OCI-LY7 (cell line): ENCODE results near the gene MBD1. TPM values are rescaled to one million over a fixed set of nuclear protein-coding genes. Genes with fewer than 3 reads are reported as not detected.

Experiments
- BruUV-seq: library from RNA; stranded (reverse); fragments of 400-500 nt; replicated peaks from 2 replicates; lab custom pipeline; 2021; lab: Mats Ljungman, UMichigan
- CTCF ChIA-PET: fragments of 300-600 bp; sonication (Branson Sonifier 250); formaldehyde crosslinking; loops from one replicate; lab custom pipeline; 2022; ENCODE audit warnings: antibody characterized with exemption; ENCODE audit not compliant: unreplicated experiment; lab: Charles Lee
- POLR2A ChIA-PET: fragments of 300-600 bp; sonication (Branson Sonifier 250); formaldehyde crosslinking; loops from one replicate; lab custom pipeline; 2022; ENCODE audit warnings: antibody characterized with exemption; lab: Charles Lee
- DNase-seq: peaks from one replicate; pipeline ENCODE4 v3.0.0-alpha.2; 2015; ENCODE audit warnings: low spot score
- H2AFZ ChIP-seq: fragments of 200-600 bp; sonication (generic), shearing (Covaris generic); 2 replicates; pipeline ENCODE4 v1.6.1; 2014; ENCODE audit warnings: mild to moderate bottlenecking, antibody characterized with exemption, low read length, moderate library complexity
- H3K27ac ChIP-seq: fragments of 200-600 bp; sonication (generic); 2 replicates; pipeline ENCODE4 v1.5.1; 2014; ENCODE audit warnings: mixed run types, low read depth, mild to moderate bottlenecking, moderate library complexity, low read length, inconsistent platforms; ENCODE audit not compliant: poor library complexity, severe bottlenecking
- H3K36me3 ChIP-seq: fragments of 200-600 bp; sonication (generic); 2 replicates; pipeline ENCODE4 v1.6.1; 2014; ENCODE audit warnings: mild to moderate bottlenecking, antibody characterized with exemption, low read length, moderate library complexity, mixed read lengths; ENCODE audit not compliant: insufficient read depth
- H3K4me1 ChIP-seq: fragments of 200-600 bp; sonication (generic); 2 replicates; pipeline ENCODE4 v1.5.1; 2014; ENCODE audit warnings: mild to moderate bottlenecking, low read length; ENCODE audit not compliant: insufficient read depth, poor library complexity, severe bottlenecking
- H3K4me2 ChIP-seq: fragments of 200-600 bp; sonication (generic); 2 replicates; pipeline ENCODE4 v1.6.1; 2014; ENCODE audit warnings: mild to moderate bottlenecking, low read length
- H3K4me3 ChIP-seq: fragments of 200-600 bp; sonication (generic); 2 replicates; pipeline ENCODE4 v1.5.1; 2014; ENCODE audit warnings: mild to moderate bottlenecking, low read depth, low read length; ENCODE audit not compliant: poor library complexity, severe bottlenecking
- H3K79me2 ChIP-seq: fragments of 200-600 bp; sonication (generic); 2 replicates; pipeline ENCODE4 v1.6.1; 2016; ENCODE audit warnings: low read depth, mild to moderate bottlenecking, low read length, moderate library complexity, mixed read lengths; ENCODE audit not compliant: insufficient read depth
- H3K9me2 ChIP-seq: fragments of 200-600 bp; sonication (generic); 2 replicates; pipeline ENCODE4 v1.6.1; 2016; ENCODE audit warnings: mild to moderate bottlenecking, low read length, mixed read lengths; ENCODE audit not compliant: insufficient read depth
- H3K9me3 ChIP-seq: fragments of 200-600 bp; sonication (generic); 2 replicates; pipeline ENCODE4 v1.6.1; 2014; ENCODE audit warnings: mild to moderate bottlenecking, mixed run types, low read length, mixed read lengths
- H4K20me1 ChIP-seq: fragments of 200-600 bp; sonication (generic); 2 replicates; pipeline ENCODE4 v1.6.1; 2014; ENCODE audit warnings: mild to moderate bottlenecking, antibody characterized with exemption, low read length, moderate library complexity, mixed read lengths; ENCODE audit not compliant: insufficient read depth
- CTCF ChIP-seq: fragments of 200-600 bp; sonication (generic); conservative IDR thresholded peaks from 2 replicates; pipeline ENCODE4 v1.5.1; 2014; ENCODE audit warnings: mild to moderate bottlenecking, antibody characterized with exemption, low read length, moderate library complexity, mixed read lengths
- EZH2phosphoT487 ChIP-seq: fragments of 200-600 bp; sonication (generic); IDR thresholded peaks from 2 replicates; pipeline ENCODE4 v1.6.1; 2018; ENCODE audit warnings: low read depth, borderline replicate concordance, mild to moderate bottlenecking, mixed run types, antibody characterized with exemption, low read length, moderate library complexity, mixed read lengths
- intact Hi-C: fragments of 100-400 bp; cut with micrococcal nuclease; formaldehyde crosslinking; loops from one replicate; pipeline ENCODE4 v1.10.0; 2022; ENCODE audit not compliant: unreplicated experiment
- total RNA-seq, 2 experiments: library from RNA; depleted of rRNA in 1 of 2; stranded (reverse); fragments of >200 nt in 1 of 2; shearing (Covaris generic) in 1 of 2; gene quantifications; 2 replicates each; pipeline ENCODE4 v1.2.3, GENCODE V29; 2014 to 2022

MBD1 gene
- total RNA-seq, 2 experiments from 2014 or later: 42.2 to 47.3 TPM

- Histone ChIP-seq H2AFZ (peak overlapping the region; percentile 38; the same call in 1 of the 2 replicates), H3K9me3 (peaks cover 8% of the 10 kb centered on the region; the same call in 1 of the 2 replicates), H3K4me1 (peaks cover 31% of the 10 kb centered on the region), H3K79me2 (no peaks in the 10 kb centered on the region), H4K20me1 (no peaks in the 10 kb centered on the region), H3K27ac (peak overlapping the region; percentile 80), H3K36me3 (no peaks in the 10 kb centered on the region; the same call in 1 of the 2 replicates), H3K4me2 (peak overlapping the region; percentile 71), H3K9me2 (no peaks in the 10 kb centered on the region), H3K4me3 (peak overlapping the region; percentile 55)
- ChIA-PET CTCF (no interaction called here), POLR2A (interaction anchor here (1.2 to 1.6 kb wide), 3 partner anchors 13 to 18 kb away, joined by 4 to 7 read pairs (median 5); no protein-coding TSS in a partner anchor)
- BruUV-seq: no TSS peak
- intact Hi-C loops: loop anchor here (2.0 kb wide), 1 partner anchor 20 kb away; the partner anchor contains the start of gene CXXC1
- TF ChIP-seq EZH2phosphoT487 (no peak), CTCF (no peak)
- no peak for DNase-seq
Measured at GRCh38 chr18:50306944-50307343, 25.6 kb upstream of the MBD1 start.

GRCh38 chr18:50301074-50301473 is 19.8 kb upstream of the MBD1 start:
- Histone ChIP-seq H3K27ac (no peak overlapping the region), H3K4me1 (peaks cover 10% of the 10 kb centered on the region), H2AFZ (no peak overlapping the region), H3K4me2 (no peak overlapping the region), H4K20me1 (no peaks in the 10 kb centered on the region), H3K9me2 (no peaks in the 10 kb centered on the region), H3K4me3 (no peak overlapping the region), H3K9me3 (peaks cover 8% of the 10 kb centered on the region; the same call in 1 of the 2 replicates), H3K36me3 (no peaks in the 10 kb centered on the region; the same call in 1 of the 2 replicates), H3K79me2 (no peaks in the 10 kb centered on the region)
- CTCF ChIA-PET: no interaction called here
- intact Hi-C loops: no loop called here
- no TSS peak for BruUV-seq
- DNase-seq: no peak
- POLR2A ChIA-PET: no interaction called here
- TF ChIP-seq EZH2phosphoT487: no peak
- TF ChIP-seq CTCF: no peak

GRCh38 chr18:50299626-50300388 is 18.5 kb upstream of the MBD1 start:
- intact Hi-C loops: no loop called here
- H3K4me1 ChIP-seq: peaks cover 10% of the 10 kb centered on the region
- H4K20me1 ChIP-seq: no peaks in the 10 kb centered on the region
- no peak overlapping the region for H2AFZ ChIP-seq
- DNase-seq: no peak
- POLR2A ChIA-PET: no interaction called here
- no TSS peak for BruUV-seq
- no peaks in the 10 kb centered on the region; the same call in 1 of the 2 replicates for H3K36me3 ChIP-seq
- no peak overlapping the region for H3K4me2 ChIP-seq
- H3K9me2 ChIP-seq: no peaks in the 10 kb centered on the region
- H3K9me3 ChIP-seq: no peaks in the 10 kb centered on the region
- no peak overlapping the region for H3K4me3 ChIP-seq
- TF ChIP-seq EZH2phosphoT487: no peak
- TF ChIP-seq CTCF: no peak
- H3K27ac ChIP-seq: no peak overlapping the region
- no peaks in the 10 kb centered on the region for H3K79me2 ChIP-seq
- CTCF ChIA-PET: no interaction called here
